Measurements from ENCODE around the gene LNP1. TPM values are rescaled to one million over a fixed set of nuclear protein-coding genes. Genes with fewer than 3 reads are reported as not detected.
A peak's percentile ranks its signal among the peaks of the same experiment; 100 is the strongest.

The LNP1 gene
- total and polyA plus RNA-seq, 4 donors, result 1.1 to 4.7 (median 1.5) TPM

DNA sequence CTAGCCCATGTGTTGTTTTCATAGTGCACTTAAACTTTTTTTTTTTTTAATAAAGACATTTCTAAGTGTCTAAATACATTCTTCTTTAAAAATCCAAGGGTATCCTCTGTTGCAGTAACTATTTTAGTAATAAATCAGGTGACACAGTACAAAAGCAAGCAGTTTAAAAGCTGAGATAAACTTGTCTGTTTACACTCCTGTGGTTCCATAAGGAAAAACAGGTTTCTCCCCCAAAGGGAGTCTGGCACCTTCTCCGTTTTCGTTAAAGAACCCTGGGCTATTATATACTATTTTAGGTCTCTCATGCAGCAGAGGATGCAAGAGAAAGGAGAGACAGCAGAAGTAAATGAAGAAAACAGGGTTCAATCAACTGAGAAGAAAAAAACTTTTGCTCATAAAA lies 47.9 kb downstream of the LNP1 start:
- Histone ChIP-seq H3K27ac (ENCODE audit: low read depth in 1 of 2, low read length in 2 of 2) (no peak overlapping the region), H3K9me3 (ENCODE audit: control insufficient read depth in 4 of 4, low read length in 3 of 4) (no peaks in the 10 kb centered on the region), H3K9ac (ENCODE audit: low read depth in 1 of 2, low read length in 2 of 2) (peak overlapping the region in 1 of 2 donors; percentile 31), H3K4me1 (ENCODE audit: control insufficient read depth in 4 of 4, insufficient read depth in 4 of 4, low read length in 3 of 4) (peaks cover 0 to 28% (median 21%) of the 10 kb centered on the region in 4 donors), H3K36me3 (ENCODE audit: control insufficient read depth in 4 of 4, insufficient read depth in 3 of 4, low read depth in 1 of 4, low read length in 3 of 4) (no peaks in the 10 kb centered on the region), H3K27me3 (ENCODE audit: control insufficient read depth in 4 of 4, insufficient read depth in 4 of 4, low read length in 3 of 4) (no peaks in the 10 kb centered on the region), H3K4me3 (ENCODE audit: low read depth in 1 of 3, low read length in 3 of 3) (no peak overlapping the region)
- DNase-seq (ENCODE audit: low spot score), result no peak
- TF ChIP-seq YY1 (IDR thresholded peaks at IDR 0.05) (no peak), GABPA (IDR thresholded peaks at IDR 0.05 in 1 of 2, conservative IDR thresholded peaks at IDR 0.05 in 1 of 2) (no peak), TAF1 (conservative IDR thresholded peaks at IDR 0.05) (no peak), EGR1 (IDR thresholded peaks at IDR 0.05; ENCODE audit: low read depth in 2 of 2) (no peak), FOXA2 (IDR thresholded peaks at IDR 0.05) (no peak), RXRA (IDR thresholded peaks at IDR 0.05) (no peak), JUND (IDR thresholded peaks at IDR 0.05) (no peak), RAD21 (IDR thresholded peaks at IDR 0.05) (no peak), HNF4A (conservative IDR thresholded peaks at IDR 0.05) (no peak), SP1 (IDR thresholded peaks at IDR 0.05) (no peak), FOXA1 (IDR thresholded peaks at IDR 0.05) (no peak), HNF4G (IDR thresholded peaks at IDR 0.05) (no peak)
- TF ChIP-seq, protein P1, sequence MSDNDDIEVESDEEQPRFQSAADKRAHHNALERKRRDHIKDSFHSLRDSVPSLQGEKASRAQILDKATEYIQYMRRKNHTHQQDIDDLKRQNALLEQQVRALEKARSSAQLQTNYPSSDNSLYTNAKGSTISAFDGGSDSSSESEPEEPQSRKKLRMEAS (IDR thresholded peaks at IDR 0.05), result no peak
- TF ChIP-seq, protein P2, sequence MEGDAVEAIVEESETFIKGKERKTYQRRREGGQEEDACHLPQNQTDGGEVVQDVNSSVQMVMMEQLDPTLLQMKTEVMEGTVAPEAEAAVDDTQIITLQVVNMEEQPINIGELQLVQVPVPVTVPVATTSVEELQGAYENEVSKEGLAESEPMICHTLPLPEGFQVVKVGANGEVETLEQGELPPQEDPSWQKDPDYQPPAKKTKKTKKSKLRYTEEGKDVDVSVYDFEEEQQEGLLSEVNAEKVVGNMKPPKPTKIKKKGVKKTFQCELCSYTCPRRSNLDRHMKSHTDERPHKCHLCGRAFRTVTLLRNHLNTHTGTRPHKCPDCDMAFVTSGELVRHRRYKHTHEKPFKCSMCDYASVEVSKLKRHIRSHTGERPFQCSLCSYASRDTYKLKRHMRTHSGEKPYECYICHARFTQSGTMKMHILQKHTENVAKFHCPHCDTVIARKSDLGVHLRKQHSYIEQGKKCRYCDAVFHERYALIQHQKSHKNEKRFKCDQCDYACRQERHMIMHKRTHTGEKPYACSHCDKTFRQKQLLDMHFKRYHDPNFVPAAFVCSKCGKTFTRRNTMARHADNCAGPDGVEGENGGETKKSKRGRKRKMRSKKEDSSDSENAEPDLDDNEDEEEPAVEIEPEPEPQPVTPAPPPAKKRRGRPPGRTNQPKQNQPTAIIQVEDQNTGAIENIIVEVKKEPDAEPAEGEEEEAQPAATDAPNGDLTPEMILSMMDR (IDR thresholded peaks at IDR 0.05; ENCODE audit: low read depth, low read length, missing input control), result no peak
- TF ChIP-seq, protein P3, sequence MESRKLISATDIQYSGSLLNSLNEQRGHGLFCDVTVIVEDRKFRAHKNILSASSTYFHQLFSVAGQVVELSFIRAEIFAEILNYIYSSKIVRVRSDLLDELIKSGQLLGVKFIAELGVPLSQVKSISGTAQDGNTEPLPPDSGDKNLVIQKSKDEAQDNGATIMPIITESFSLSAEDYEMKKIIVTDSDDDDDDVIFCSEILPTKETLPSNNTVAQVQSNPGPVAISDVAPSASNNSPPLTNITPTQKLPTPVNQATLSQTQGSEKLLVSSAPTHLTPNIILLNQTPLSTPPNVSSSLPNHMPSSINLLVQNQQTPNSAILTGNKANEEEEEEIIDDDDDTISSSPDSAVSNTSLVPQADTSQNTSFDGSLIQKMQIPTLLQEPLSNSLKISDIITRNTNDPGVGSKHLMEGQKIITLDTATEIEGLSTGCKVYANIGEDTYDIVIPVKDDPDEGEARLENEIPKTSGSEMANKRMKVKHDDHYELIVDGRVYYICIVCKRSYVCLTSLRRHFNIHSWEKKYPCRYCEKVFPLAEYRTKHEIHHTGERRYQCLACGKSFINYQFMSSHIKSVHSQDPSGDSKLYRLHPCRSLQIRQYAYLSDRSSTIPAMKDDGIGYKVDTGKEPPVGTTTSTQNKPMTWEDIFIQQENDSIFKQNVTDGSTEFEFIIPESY (IDR thresholded peaks at IDR 0.05), result no peak
- TF ChIP-seq, protein P4, sequence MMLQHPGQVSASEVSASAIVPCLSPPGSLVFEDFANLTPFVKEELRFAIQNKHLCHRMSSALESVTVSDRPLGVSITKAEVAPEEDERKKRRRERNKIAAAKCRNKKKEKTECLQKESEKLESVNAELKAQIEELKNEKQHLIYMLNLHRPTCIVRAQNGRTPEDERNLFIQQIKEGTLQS (IDR thresholded peaks at IDR 0.05), result no peak
- 31% methylated on average over 2 of the region's 2 CpGs for WGBS

DNA sequence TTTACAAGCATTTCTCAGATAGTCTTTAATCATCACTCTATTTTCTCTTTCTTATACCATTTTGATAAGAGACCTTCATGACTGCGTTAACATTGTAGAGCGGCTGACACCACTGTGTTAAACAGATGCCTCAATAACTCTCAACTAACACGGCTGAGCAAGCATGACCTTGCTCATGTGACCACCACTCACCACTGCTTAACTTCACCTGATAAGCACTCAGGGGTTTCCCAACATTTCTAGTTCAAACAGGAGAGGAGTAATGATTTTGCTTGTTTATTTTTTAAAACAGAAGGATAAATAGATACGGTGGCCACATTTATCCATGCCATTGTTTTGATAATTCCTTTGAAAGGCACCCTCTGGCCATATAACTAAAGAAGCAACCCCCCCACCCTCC lies 53.3 kb downstream of the LNP1 start:
- 28% methylated on average over 4 of the region's 4 CpGs for WGBS
- Histone ChIP-seq H3K27me3 (ENCODE audit: control insufficient read depth in 4 of 4, insufficient read depth in 4 of 4, low read length in 3 of 4) (no peaks in the 10 kb centered on the region), H3K9me3 (ENCODE audit: control insufficient read depth in 4 of 4, low read length in 3 of 4) (no peaks in the 10 kb centered on the region), H3K9ac (ENCODE audit: low read depth in 1 of 2, low read length in 2 of 2) (peak overlapping the region in 1 of 2 donors; percentile 69), H3K27ac (ENCODE audit: low read depth in 1 of 2, low read length in 2 of 2) (peak overlapping the region; percentile 73 to 75), H3K4me1 (ENCODE audit: control insufficient read depth in 4 of 4, insufficient read depth in 4 of 4, low read length in 3 of 4) (peaks cover 0 to 39% (median 20%) of the 10 kb centered on the region in 4 donors), H3K36me3 (ENCODE audit: control insufficient read depth in 4 of 4, insufficient read depth in 3 of 4, low read depth in 1 of 4, low read length in 3 of 4) (no peaks in the 10 kb centered on the region), H3K4me3 (ENCODE audit: low read depth in 1 of 3, low read length in 3 of 3) (no peak overlapping the region)
- DNase-seq (ENCODE audit: low spot score), result no peak
- peak in 1 of 2 donors; percentile 21 for TF ChIP-seq GABPA (IDR thresholded peaks at IDR 0.05 in 1 of 2, conservative IDR thresholded peaks at IDR 0.05 in 1 of 2)
- TF ChIP-seq NR2F2 (IDR thresholded peaks at IDR 0.05), result no peak
- peak; percentile 44 to 64 for TF ChIP-seq RAD21 (IDR thresholded peaks at IDR 0.05)
- peak; percentile 53 for TF ChIP-seq FOXA1 (IDR thresholded peaks at IDR 0.05)
- TF ChIP-seq, protein P2 (IDR thresholded peaks at IDR 0.05; ENCODE audit: low read depth, low read length, missing input control), result no peak
- peak; percentile 48 for TF ChIP-seq YY1 (IDR thresholded peaks at IDR 0.05)
- TF ChIP-seq, protein P1 (IDR thresholded peaks at IDR 0.05), result peak; percentile 60
- TF ChIP-seq SP1 (IDR thresholded peaks at IDR 0.05), result peak; percentile 69
- TF ChIP-seq HNF4G (IDR thresholded peaks at IDR 0.05), result no peak
- TF ChIP-seq, protein P5, sequence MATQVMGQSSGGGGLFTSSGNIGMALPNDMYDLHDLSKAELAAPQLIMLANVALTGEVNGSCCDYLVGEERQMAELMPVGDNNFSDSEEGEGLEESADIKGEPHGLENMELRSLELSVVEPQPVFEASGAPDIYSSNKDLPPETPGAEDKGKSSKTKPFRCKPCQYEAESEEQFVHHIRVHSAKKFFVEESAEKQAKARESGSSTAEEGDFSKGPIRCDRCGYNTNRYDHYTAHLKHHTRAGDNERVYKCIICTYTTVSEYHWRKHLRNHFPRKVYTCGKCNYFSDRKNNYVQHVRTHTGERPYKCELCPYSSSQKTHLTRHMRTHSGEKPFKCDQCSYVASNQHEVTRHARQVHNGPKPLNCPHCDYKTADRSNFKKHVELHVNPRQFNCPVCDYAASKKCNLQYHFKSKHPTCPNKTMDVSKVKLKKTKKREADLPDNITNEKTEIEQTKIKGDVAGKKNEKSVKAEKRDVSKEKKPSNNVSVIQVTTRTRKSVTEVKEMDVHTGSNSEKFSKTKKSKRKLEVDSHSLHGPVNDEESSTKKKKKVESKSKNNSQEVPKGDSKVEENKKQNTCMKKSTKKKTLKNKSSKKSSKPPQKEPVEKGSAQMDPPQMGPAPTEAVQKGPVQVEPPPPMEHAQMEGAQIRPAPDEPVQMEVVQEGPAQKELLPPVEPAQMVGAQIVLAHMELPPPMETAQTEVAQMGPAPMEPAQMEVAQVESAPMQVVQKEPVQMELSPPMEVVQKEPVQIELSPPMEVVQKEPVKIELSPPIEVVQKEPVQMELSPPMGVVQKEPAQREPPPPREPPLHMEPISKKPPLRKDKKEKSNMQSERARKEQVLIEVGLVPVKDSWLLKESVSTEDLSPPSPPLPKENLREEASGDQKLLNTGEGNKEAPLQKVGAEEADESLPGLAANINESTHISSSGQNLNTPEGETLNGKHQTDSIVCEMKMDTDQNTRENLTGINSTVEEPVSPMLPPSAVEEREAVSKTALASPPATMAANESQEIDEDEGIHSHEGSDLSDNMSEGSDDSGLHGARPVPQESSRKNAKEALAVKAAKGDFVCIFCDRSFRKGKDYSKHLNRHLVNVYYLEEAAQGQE (IDR thresholded peaks at IDR 0.05), result peak; percentile 42
- TF ChIP-seq RXRA (IDR thresholded peaks at IDR 0.05), result peak; percentile 88 to 90
- TF ChIP-seq, protein P4 (IDR thresholded peaks at IDR 0.05), result no peak
- no peak for TF ChIP-seq EGR1 (IDR thresholded peaks at IDR 0.05; ENCODE audit: low read depth in 2 of 2)
- peak; percentile 41 to 58 for TF ChIP-seq HNF4A (conservative IDR thresholded peaks at IDR 0.05)
- peak; percentile 86 for TF ChIP-seq FOXA2 (IDR thresholded peaks at IDR 0.05)
- peak; percentile 25 for TF ChIP-seq TAF1 (conservative IDR thresholded peaks at IDR 0.05)
